Breast epithelium (tissue), 4 donors: Measurements from ENCODE around the gene E4F1. TPM values are rescaled to one million over a fixed set of nuclear protein-coding genes. Genes with fewer than 3 reads are reported as not detected.

Experiments used
- DNase-seq, 2 donors: peaks; one replicate each; pipeline ENCODE4 v3.0.0-alpha.2; 2019; ENCODE audit warnings: low spot score in 2 of 2
- H3K27ac ChIP-seq, 2 donors: fragments of 200-600 bp; sonication (generic) in 1 of 2; one replicate each; pipeline ENCODE4 v1.5.1; 2016 to 2019; ENCODE audit warnings: mild to moderate bottlenecking in 1 of 2
- H3K27me3 ChIP-seq, 2 donors: fragments of 200-600 bp; sonication (generic) in 1 of 2; one replicate each; pipeline versions ENCODE4 v1.5.1 to v1.6.0; 2017 to 2019; ENCODE audit warnings: control low read depth in 1 of 2, mild to moderate bottlenecking in 1 of 2
- H3K36me3 ChIP-seq: fragments of 200-600 bp; one replicate; pipeline ENCODE4 v1.5.1; 2019
- H3K4me1 ChIP-seq, 2 donors: fragments of 200-600 bp; sonication (generic); one replicate each; pipeline ENCODE4 v1.5.1; 2016 to 2019; ENCODE audit warnings: control low read depth in 1 of 2
- H3K4me3 ChIP-seq, 3 donors: fragments of 200-600 bp; sonication (generic); 1 replicate in 2 of 3; 2 replicates in 1 of 3; pipeline ENCODE4 v1.5.1; 2016 to 2019; ENCODE audit warnings: mild to moderate bottlenecking in 3 of 3, moderate library complexity in 2 of 3
- H3K9me3 ChIP-seq, 2 donors: fragments of 200-600 bp; sonication (generic) in 1 of 2; one replicate each; pipeline ENCODE4 v1.5.1; 2016 to 2019; ENCODE audit warnings: control low read depth in 1 of 2
- POLR2A ChIP-seq: fragments of 450-650 bp; IDR thresholded peaks from one replicate; pipeline ENCODE4 v1.6.1; 2016; ENCODE audit warnings: antibody characterized with exemption, mild to moderate bottlenecking, moderate library complexity
- POLR2AphosphoS5 ChIP-seq, 3 donors: sonication (generic); formaldehyde crosslinking; IDR thresholded peaks; one replicate each; pipeline ENCODE4 v1.6.1; 2017; ENCODE audit warnings: antibody characterized with exemption in 3 of 3
- intact Hi-C: fragments of 100-400 bp; cut with DNase I; formaldehyde crosslinking; loops from one replicate; pipeline ENCODE4 v1.15.1; 2023; ENCODE audit warnings: low total_unique reads
- total RNA-seq, 3 donors: library from RNA; depleted of rRNA; stranded (reverse); fragments of >200 nt; gene quantifications; one replicate each; pipeline ENCODE4 v1.1.0, GENCODE V29; 2016
- TF ChIP-seq, protein P1 (sequence below), 3 donors: fragments of 450-650 bp; IDR thresholded peaks; one replicate each; pipeline ENCODE4 v1.5.1; 2016 to 2017; ENCODE audit warnings: antibody characterized with exemption in 3 of 3, mild to moderate bottlenecking in 3 of 3, moderate library complexity in 3 of 3

The E4F1 gene
- total RNA-seq, 3 donors from 2014 or later, result 19.0 to 40.2 (median 34.7) TPM

DNA sequence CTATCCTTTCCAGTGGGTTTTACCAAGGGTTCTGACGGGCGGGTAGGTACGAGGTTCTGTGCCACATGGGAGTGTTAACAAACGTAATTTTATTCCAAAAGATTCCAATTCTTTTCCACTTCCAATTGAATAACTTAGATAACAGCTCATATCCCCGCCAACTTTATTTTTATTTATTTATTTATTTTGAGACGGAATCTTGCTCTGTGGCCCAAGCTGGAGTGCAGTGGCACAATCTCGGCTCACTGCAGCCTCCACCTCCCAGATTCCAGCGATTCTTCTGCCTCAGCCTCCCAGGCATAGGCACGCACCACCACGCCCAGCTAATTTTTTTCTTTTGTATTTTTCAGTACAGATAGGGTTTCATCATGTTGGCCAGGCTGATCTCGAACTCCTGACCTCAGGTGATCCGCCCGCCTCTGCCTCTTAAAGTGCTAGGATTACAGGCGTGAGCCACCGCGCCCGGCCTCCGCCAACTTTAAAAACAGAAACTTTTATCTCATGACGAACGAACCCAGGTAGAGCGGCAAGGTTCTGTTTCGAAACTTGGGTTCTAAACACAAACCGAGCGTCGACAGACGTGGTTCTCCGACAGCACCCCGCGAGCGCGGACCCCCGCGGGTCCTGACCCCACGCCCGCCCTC is 27.4 kb downstream of the E4F1 start:
- TF ChIP-seq POLR2A (no peak), POLR2AphosphoS5 (IDR thresholded peaks at IDR 0.05) (no peak)
- TF ChIP-seq, protein P1, sequence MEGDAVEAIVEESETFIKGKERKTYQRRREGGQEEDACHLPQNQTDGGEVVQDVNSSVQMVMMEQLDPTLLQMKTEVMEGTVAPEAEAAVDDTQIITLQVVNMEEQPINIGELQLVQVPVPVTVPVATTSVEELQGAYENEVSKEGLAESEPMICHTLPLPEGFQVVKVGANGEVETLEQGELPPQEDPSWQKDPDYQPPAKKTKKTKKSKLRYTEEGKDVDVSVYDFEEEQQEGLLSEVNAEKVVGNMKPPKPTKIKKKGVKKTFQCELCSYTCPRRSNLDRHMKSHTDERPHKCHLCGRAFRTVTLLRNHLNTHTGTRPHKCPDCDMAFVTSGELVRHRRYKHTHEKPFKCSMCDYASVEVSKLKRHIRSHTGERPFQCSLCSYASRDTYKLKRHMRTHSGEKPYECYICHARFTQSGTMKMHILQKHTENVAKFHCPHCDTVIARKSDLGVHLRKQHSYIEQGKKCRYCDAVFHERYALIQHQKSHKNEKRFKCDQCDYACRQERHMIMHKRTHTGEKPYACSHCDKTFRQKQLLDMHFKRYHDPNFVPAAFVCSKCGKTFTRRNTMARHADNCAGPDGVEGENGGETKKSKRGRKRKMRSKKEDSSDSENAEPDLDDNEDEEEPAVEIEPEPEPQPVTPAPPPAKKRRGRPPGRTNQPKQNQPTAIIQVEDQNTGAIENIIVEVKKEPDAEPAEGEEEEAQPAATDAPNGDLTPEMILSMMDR (IDR thresholded peaks at IDR 0.05), result no peak
- Histone ChIP-seq H3K27ac (peak overlapping the region; percentile 85 to 94), H3K4me3 (peak overlapping the region; percentile 65 to 88 (median 71)), H3K9me3 (no peaks in the 10 kb centered on the region), H3K36me3 (no peaks in the 10 kb centered on the region), H3K4me1 (peaks cover 0 to 4% of the 10 kb centered on the region in 2 donors), H3K27me3 (no peaks in the 10 kb centered on the region)
- DNase-seq, result no peak
- intact Hi-C loops, result no loop called here

GRCh38 chr16:2251296-2252111 is 28.1 kb downstream of the E4F1 start, which contains the start of gene ECI1:
ECI1 (minus strand) TSS chr16:2251587; CDS start chr16:2251566, 21 bp downstream.
- intact Hi-C loops, result no loop called here
- Histone ChIP-seq H3K4me1 (peaks cover 0 to 4% of the 10 kb centered on the region in 2 donors), H3K27ac (peak within 1 kb of the TSS; percentile 85 to 94), H3K4me3 (peak within 1 kb of the TSS; percentile 65 to 88 (median 71)), H3K36me3 (peaks cover 1% of the 10 kb centered on the region), H3K9me3 (no peaks in the 10 kb centered on the region), H3K27me3 (no peaks in the 10 kb centered on the region)
- TF ChIP-seq POLR2A (no peak), POLR2AphosphoS5 (IDR thresholded peaks at IDR 0.05) (peak; percentile 56 to 73 (median 59))
- TF ChIP-seq, protein P1 (IDR thresholded peaks at IDR 0.05), result peak; percentile 38 to 81 (median 60)
- DNase-seq, result peak; percentile 85 to 91

DNA sequence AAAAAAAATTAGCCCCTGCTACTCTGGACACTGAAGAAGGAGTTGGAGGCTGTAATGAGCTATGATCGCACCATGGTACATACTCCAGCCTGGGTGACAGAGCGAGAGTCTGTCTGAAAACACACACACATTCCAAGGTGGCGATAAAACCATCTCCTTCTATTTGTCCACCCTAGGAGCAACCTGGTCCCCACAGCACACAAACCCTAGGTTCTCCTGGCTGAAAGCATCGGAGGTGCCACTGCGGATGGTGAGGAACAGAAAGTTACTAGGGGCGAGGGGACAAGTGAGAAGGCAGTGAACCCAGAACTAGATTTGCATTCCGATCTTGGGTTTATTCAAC is 29.4 kb downstream of the E4F1 start:
- no peak overlapping the region for H3K27ac ChIP-seq
- H3K4me3 ChIP-seq, result no peak overlapping the region
- H3K27me3 ChIP-seq, result no peaks in the 10 kb centered on the region
- H3K9me3 ChIP-seq, result no peaks in the 10 kb centered on the region
- H3K36me3 ChIP-seq, result peaks cover 8% of the 10 kb centered on the region
- intact Hi-C loops, result no loop called here
- TF ChIP-seq POLR2A (no peak), POLR2AphosphoS5 (IDR thresholded peaks at IDR 0.05) (no peak)
- TF ChIP-seq, protein P1 (IDR thresholded peaks at IDR 0.05), result no peak
- H3K4me1 ChIP-seq, result peaks cover 0 to 4% of the 10 kb centered on the region in 2 donors
- DNase-seq, result no peak

DNA sequence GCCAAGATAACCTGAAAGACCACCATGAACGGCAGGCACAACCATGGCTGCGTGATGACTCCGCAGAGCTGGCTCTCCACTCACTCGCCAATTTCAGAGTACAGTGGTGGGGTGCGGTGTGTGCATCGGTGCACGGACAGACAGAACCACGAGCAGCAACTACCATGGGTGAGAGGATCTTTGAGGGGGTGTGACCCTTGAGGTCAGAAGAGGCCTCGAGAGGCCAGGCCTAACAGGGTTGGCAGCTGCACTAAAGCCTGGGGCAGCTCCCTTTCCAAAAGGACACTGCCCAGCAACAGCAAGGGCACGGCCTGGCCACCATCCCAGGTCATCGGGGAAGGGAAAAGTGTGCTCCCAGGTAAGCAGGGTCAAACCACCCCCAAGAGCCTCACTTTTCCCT is 29.9 kb downstream of the E4F1 start:
- Histone ChIP-seq H3K4me3 (no peak overlapping the region), H3K27ac (no peak overlapping the region), H3K4me1 (peaks cover 0 to 4% of the 10 kb centered on the region in 2 donors), H3K27me3 (no peaks in the 10 kb centered on the region), H3K36me3 (peaks cover 8% of the 10 kb centered on the region), H3K9me3 (no peaks in the 10 kb centered on the region)
- no peak for DNase-seq
- intact Hi-C loops, result no loop called here
- TF ChIP-seq, protein P1 (IDR thresholded peaks at IDR 0.05), result no peak
- TF ChIP-seq POLR2AphosphoS5 (IDR thresholded peaks at IDR 0.05), result no peak
- no peak for TF ChIP-seq POLR2A
